H1 (cell line): ENCODE results near the gene HTD2. TPM values are rescaled to one million over a fixed set of nuclear protein-coding genes. Genes with fewer than 3 reads are reported as not detected.

Experiments used
- CTCF ChIA-PET: fragments of 300-600 bp; sonication (Branson Sonifier 250); formaldehyde crosslinking; loops from one replicate; lab custom pipeline; 2021; ENCODE audit not compliant: partially characterized antibody; lab: Charles Lee
- POLR2A ChIA-PET: fragments of 300-600 bp; sonication (Branson Sonifier 250); formaldehyde crosslinking; loops from one replicate; lab custom pipeline; 2021; ENCODE audit warnings: inconsistent platforms; ENCODE audit not compliant: partially characterized antibody; lab: Charles Lee
- DNase-seq, 2 experiments: peaks; one replicate each; pipeline versions ENCODE4 v3.0.0 to v3.0.0-alpha.2; 2010 to 2022; ENCODE audit warnings: low spot score in 2 of 2, low read depth in 1 of 2, mixed read lengths in 1 of 2
- FAIRE-seq: peaks from 2 replicates; lab custom pipeline; 2011; peaks lifted over from hg19 to GRCh38; lab: Jason Lieb, UNC
- H2AFZ ChIP-seq: 2 replicates; pipeline ENCODE4 v1.8.1; 2012; ENCODE audit warnings: low read length, inconsistent platforms
- H2AK5ac ChIP-seq: 2 replicates; pipeline ENCODE4 v1.6.1; 2013; ENCODE audit warnings: low read depth, low read length
- H2BK120ac ChIP-seq: replicated peaks from 2 replicates; pipeline ENCODE3; 2013; ENCODE audit warnings: low read depth, low read length, inconsistent platforms
- H2BK12ac ChIP-seq: 2 replicates; pipeline ENCODE4 v1.6.1; 2013; ENCODE audit warnings: low read depth, low read length
- H2BK15ac ChIP-seq: 2 replicates; pipeline ENCODE4 v1.6.1; 2013; ENCODE audit warnings: low read length
- H2BK20ac ChIP-seq: 2 replicates; pipeline ENCODE4 v1.6.1; 2013; ENCODE audit warnings: low read length
- H2BK5ac ChIP-seq: 2 replicates; pipeline ENCODE4 v1.6.1; 2013; ENCODE audit warnings: low read depth, low read length
- H3K14ac ChIP-seq: 2 replicates; pipeline ENCODE4 v1.6.1; 2013; ENCODE audit warnings: inconsistent platforms; ENCODE audit not compliant: insufficient read length
- H3K18ac ChIP-seq: 2 replicates; pipeline ENCODE4 v1.6.1; 2013; ENCODE audit warnings: low read length; ENCODE audit errors: extremely low read depth
- H3K23ac ChIP-seq: 2 replicates; pipeline ENCODE4 v1.6.1; 2013; ENCODE audit warnings: inconsistent platforms; ENCODE audit not compliant: insufficient read length
- H3K23me2 ChIP-seq: 2 replicates; pipeline ENCODE4 v1.6.1; 2013; ENCODE audit warnings: low read depth, low read length
- H3K27ac ChIP-seq: 2 replicates; pipeline ENCODE4 v1.6.1; 2011; ENCODE audit warnings: low read depth, low read length, inconsistent platforms
- H3K27me3 ChIP-seq, 4 experiments: replicated peaks in 1 of 4; 1 replicate in 1 of 4; 2 replicates in 3 of 4; pipeline versions ENCODE4 v1.6.1 to v1.8.1; 2011 to 2013; ENCODE audit warnings: low read length in 3 of 4, mild to moderate bottlenecking in 3 of 4, inconsistent platforms in 2 of 4, mixed read lengths in 2 of 4, moderate library complexity in 1 of 4; ENCODE audit not compliant: control insufficient read depth in 3 of 4, insufficient read depth in 3 of 4; ENCODE audit errors: extremely low read depth in 1 of 4
- H3K36me3 ChIP-seq, 4 experiments: 2 replicates each; pipeline versions ENCODE4 v1.6.1 to v1.8.1; 2011 to 2013; ENCODE audit warnings: mild to moderate bottlenecking in 4 of 4, low read length in 3 of 4, moderate library complexity in 2 of 4, control low read depth in 1 of 4, inconsistent platforms in 1 of 4; ENCODE audit not compliant: insufficient read depth in 4 of 4, control insufficient read depth in 2 of 4
- H3K4ac ChIP-seq: replicated peaks from 2 replicates; pipeline ENCODE3; 2013; ENCODE audit warnings: low read length, low read depth, mixed read lengths, inconsistent platforms; ENCODE audit not compliant: insufficient read length
- H3K4me1 ChIP-seq, 4 experiments: replicated peaks in 1 of 4; 1 replicate in 1 of 4; 2 replicates in 3 of 4; pipeline versions ENCODE4 v1.6.1 to v1.8.1; 2011 to 2013; ENCODE audit warnings: low read length in 3 of 4, inconsistent platforms in 2 of 4, mixed read lengths in 1 of 4; ENCODE audit not compliant: insufficient read depth in 4 of 4, control insufficient read depth in 3 of 4
- H3K4me2 ChIP-seq, 2 experiments: 2 replicates each; pipeline versions ENCODE4 v1.6.1 to v1.8.1; 2011 to 2013; ENCODE audit warnings: low read depth in 2 of 2, low read length in 2 of 2, control low read depth in 1 of 2, inconsistent platforms in 1 of 2, mild to moderate bottlenecking in 1 of 2; ENCODE audit not compliant: insufficient read depth in 1 of 2
- H3K4me3 ChIP-seq, 4 experiments: fragments of 200-600, 300-600 bp in 1 of 4; sonication (generic), shearing (Covaris generic), sonication (Bioruptor Twin) in 1 of 4; 2 replicates each; pipeline versions ENCODE4 v1.5.1 to v1.8.1; 2011 to 2016; ENCODE audit warnings: low read length in 4 of 4, low read depth in 3 of 4, control low read depth in 2 of 4, inconsistent platforms in 2 of 4, mild to moderate bottlenecking in 2 of 4, mixed read lengths in 1 of 4, moderate library complexity in 1 of 4; ENCODE audit not compliant: insufficient read depth in 2 of 4; ENCODE audit errors: extremely low read depth in 1 of 4
- H3K56ac ChIP-seq: replicated peaks from 2 replicates; pipeline ENCODE3; 2013; ENCODE audit warnings: low read depth, mild to moderate bottlenecking, mixed read lengths, low read length, inconsistent platforms; ENCODE audit not compliant: insufficient read length
- H3K79me1 ChIP-seq: 2 replicates; pipeline ENCODE4 v1.6.1; 2013; ENCODE audit warnings: low read depth, low read length, control low read depth
- H3K79me2 ChIP-seq, 2 experiments: 2 replicates each; pipeline versions ENCODE4 v1.6.1 to v1.8.1; 2012 to 2013; ENCODE audit warnings: low read length in 2 of 2, mild to moderate bottlenecking in 2 of 2, inconsistent platforms in 1 of 2; ENCODE audit not compliant: insufficient read depth in 2 of 2, control insufficient read depth in 1 of 2
- H3K9ac ChIP-seq, 4 experiments: replicated peaks in 1 of 4; 1 replicate in 1 of 4; 2 replicates in 3 of 4; pipeline versions ENCODE4 v1.6.1 to v1.8.1; 2011 to 2013; ENCODE audit warnings: low read depth in 3 of 4, low read length in 3 of 4, control low read depth in 2 of 4, mild to moderate bottlenecking in 2 of 4, moderate library complexity in 2 of 4, inconsistent platforms in 1 of 4; ENCODE audit errors: extremely low read depth in 1 of 4
- H3K9me3 ChIP-seq, 2 experiments: 2 replicates each; pipeline versions ENCODE4 v1.6.1 to v1.8.1; 2012 to 2013; ENCODE audit warnings: mild to moderate bottlenecking in 2 of 2, moderate library complexity in 2 of 2, control low read depth in 1 of 2, inconsistent platforms in 1 of 2, low read depth in 1 of 2, low read length in 1 of 2, mixed read lengths in 1 of 2; ENCODE audit not compliant: insufficient read depth in 2 of 2
- H4K20me1 ChIP-seq, 2 experiments: replicated peaks in 1 of 2; 2 replicates each; pipeline versions ENCODE3 to v1.8.1; 2011 to 2013; ENCODE audit warnings: inconsistent platforms in 2 of 2, low read length in 2 of 2, mild to moderate bottlenecking in 1 of 2; ENCODE audit not compliant: insufficient read depth in 2 of 2, control insufficient read depth in 1 of 2
- H4K5ac ChIP-seq: 2 replicates; pipeline ENCODE4 v1.6.1; 2013; ENCODE audit warnings: low read length, low read depth, mixed read lengths, inconsistent platforms; ENCODE audit not compliant: insufficient read length
- H4K8ac ChIP-seq: 2 replicates; pipeline ENCODE4 v1.8.0; 2013; ENCODE audit warnings: mild to moderate bottlenecking, moderate library complexity, low read length, inconsistent platforms; ENCODE audit not compliant: insufficient read depth; ENCODE audit errors: extremely low read depth
- H4K91ac ChIP-seq: replicated peaks from 2 replicates; pipeline ENCODE3; 2013; ENCODE audit warnings: low read length, mixed read lengths, inconsistent platforms; ENCODE audit not compliant: insufficient read length
- ATF3 ChIP-seq: IDR thresholded peaks from 2 replicates; pipeline ENCODE4 v1.6.1; 2011; ENCODE audit warnings: low read depth, mild to moderate bottlenecking, low read length; ENCODE audit not compliant: insufficient read depth
- CEBPB ChIP-seq: IDR thresholded peaks from 2 replicates; pipeline ENCODE4 v1.6.1; 2012; ENCODE audit warnings: low read depth, low read length
- EZH2 ChIP-seq: fragments of 200-600 bp; sonication (generic); IDR thresholded peaks from 2 replicates; pipeline ENCODE4 v1.7.1; 2012; ENCODE audit warnings: low read depth, mild to moderate bottlenecking, moderate library complexity, low read length, inconsistent platforms; ENCODE audit not compliant: severe bottlenecking
- NRF1 ChIP-seq: IDR thresholded peaks from 2 replicates; pipeline ENCODE4 v1.6.1; 2011; ENCODE audit warnings: mild to moderate bottlenecking, low read depth, low read length, improper control_type of control experiment
- POU5F1 ChIP-seq: IDR thresholded peaks from 2 replicates; pipeline ENCODE4 v1.6.1; 2011; ENCODE audit warnings: low read depth, mild to moderate bottlenecking, low read length, moderate library complexity
- SUZ12 ChIP-seq: fragments of 200-600 bp; sonication (generic); IDR thresholded peaks from 2 replicates; pipeline ENCODE4 v1.6.1; 2012; ENCODE audit warnings: mild to moderate bottlenecking, inconsistent platforms, low read length, moderate library complexity, mixed read lengths
- WGBS, 2 experiments: shearing (Covaris generic) in 1 of 2; methylation state at CpG; one replicate each; pipeline versions ENCODE4 v1.1.6 to v1.1.7; 2013 to 2015; ENCODE audit warnings: low lambda C conversion rate in 2 of 2, mixed read lengths in 2 of 2, inconsistent platforms in 1 of 2, low coverage in 1 of 2, missing lambda C conversion rate in 1 of 2; ENCODE audit not compliant: insufficient replicate concordance in 2 of 2, insufficient coverage in 1 of 2, insufficient read length in 1 of 2; ENCODE audit errors: extremely low coverage in 1 of 2, missing lambda C conversion rate in 1 of 2; 5-methylcytosine and 5-hydroxymethylcytosine counted together
- polyA plus RNA-seq, 7 experiments: library from polyadenylated mRNA; depleted of rRNA in 3 of 7; stranded (reverse) in 5 of 7; unstranded in 2 of 7; fragments of >200 nt in 5 of 7; fragments of 200-250 nt in 2 of 7; gene quantifications; 1 replicate in 5 of 7; 2 replicates in 1 of 7; 4 replicates in 1 of 7; pipeline versions ENCODE4 v1.2.1 to v1.2.3, GENCODE V29; 2011 to 2013; ENCODE audit warnings: missing spikeins in 2 of 7, mixed read lengths in 2 of 7
- total RNA-seq: library from RNA; stranded (reverse); fragmentation: NEBNext Ultra II Directional; extraction: Animal tissue kit (Norgen Biotek cat#: 25700); gene quantifications from 2 replicates; pipeline ENCODE4 v1.2.1, GENCODE V29; 2021
- TF ChIP-seq, protein P1 (sequence below): IDR thresholded peaks from 2 replicates; pipeline ENCODE4 v1.6.1; 2011; ENCODE audit warnings: low read length, improper control_type of control experiment

The HTD2 gene
- total and polyA plus RNA-seq, 2 of the 8 experiments (the other 6 are each of a cell fraction or from before 2014, with no cell fraction given), result 8.8 to 10.8 TPM

DNA sequence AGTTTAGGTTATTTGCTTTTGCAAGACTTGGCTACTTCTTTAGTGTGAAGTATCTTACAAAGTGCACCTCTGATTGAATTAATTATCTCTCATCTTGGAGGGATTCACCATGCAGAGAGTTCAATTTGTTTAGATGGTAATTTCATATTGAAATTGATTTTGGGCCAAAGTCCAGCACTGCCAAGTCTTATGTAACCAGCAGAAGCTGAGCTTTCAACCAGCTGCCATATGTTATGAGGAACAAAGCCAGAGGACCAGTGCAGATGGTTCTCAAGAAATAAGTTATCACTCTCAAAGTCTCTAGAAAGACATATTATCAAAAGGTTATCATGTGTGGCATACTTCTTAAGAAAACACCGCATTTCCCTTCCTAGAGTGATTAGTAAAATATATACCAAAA lies 39.7 kb upstream of the HTD2 start:
- H3K27ac ChIP-seq, result no peak overlapping the region
- no peak overlapping the region for H2AK5ac ChIP-seq
- no peak overlapping the region for H2AFZ ChIP-seq
- no peak overlapping the region for H3K4me3 ChIP-seq
- no peak overlapping the region for H2BK12ac ChIP-seq
- POLR2A ChIA-PET, result no interaction called here
- H3K14ac ChIP-seq, result no peak overlapping the region
- no peak overlapping the region for H3K9ac ChIP-seq
- no peak for TF ChIP-seq NRF1
- no peak for TF ChIP-seq CEBPB
- TF ChIP-seq ATF3, result no peak
- no peak for TF ChIP-seq EZH2
- no peak for TF ChIP-seq POU5F1
- TF ChIP-seq SUZ12, result no peak
- TF ChIP-seq, protein P1, sequence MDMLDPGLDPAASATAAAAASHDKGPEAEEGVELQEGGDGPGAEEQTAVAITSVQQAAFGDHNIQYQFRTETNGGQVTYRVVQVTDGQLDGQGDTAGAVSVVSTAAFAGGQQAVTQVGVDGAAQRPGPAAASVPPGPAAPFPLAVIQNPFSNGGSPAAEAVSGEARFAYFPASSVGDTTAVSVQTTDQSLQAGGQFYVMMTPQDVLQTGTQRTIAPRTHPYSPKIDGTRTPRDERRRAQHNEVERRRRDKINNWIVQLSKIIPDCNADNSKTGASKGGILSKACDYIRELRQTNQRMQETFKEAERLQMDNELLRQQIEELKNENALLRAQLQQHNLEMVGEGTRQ, result no peak
- H3K4ac ChIP-seq, result no peak overlapping the region
- H3K79me1 ChIP-seq, result no peaks in the 10 kb centered on the region
- no peak overlapping the region for H4K91ac ChIP-seq
- DNase-seq (no peak), FAIRE-seq (no peak)
- no peaks in the 10 kb centered on the region for H3K79me2 ChIP-seq
- H2BK120ac ChIP-seq, result no peak overlapping the region
- no peaks in the 10 kb centered on the region for H3K4me1 ChIP-seq
- H2BK15ac ChIP-seq, result no peak overlapping the region
- H3K56ac ChIP-seq, result no peak overlapping the region
- H3K23me2 ChIP-seq, result peaks cover 4% of the 10 kb centered on the region; the same call in 1 of the 2 replicates
- H4K8ac ChIP-seq, result no peak overlapping the region
- H4K5ac ChIP-seq, result no peak overlapping the region
- no peak overlapping the region for H2BK5ac ChIP-seq
- H4K20me1 ChIP-seq, result no peaks in the 10 kb centered on the region
- CTCF ChIA-PET, result interaction anchor here (0.6 to 1.1 kb wide), 2 partner anchors 89 to 272 kb away, joined by 3 to 4 read pairs; no protein-coding TSS in a partner anchor
- no peak overlapping the region for H3K4me2 ChIP-seq
- H3K18ac ChIP-seq, result no peak overlapping the region
- no peak overlapping the region for H2BK20ac ChIP-seq
- no peaks in the 10 kb centered on the region for H3K27me3 ChIP-seq
- WGBS, 2 experiments, result 80% methylated on average over 1 of the region's 1 CpG; no CpG with 5 or more reads in 1 of the 2 experiments
- no peaks in the 10 kb centered on the region for H3K9me3 ChIP-seq
- H3K36me3 ChIP-seq, result no peaks in the 10 kb centered on the region
- no peak overlapping the region for H3K23ac ChIP-seq
